GM12874 (cell line): ENCODE measurements around the gene NELL1.

Source experiments
- CTCF ChIP-seq: IDR thresholded peaks from 2 replicates; pipeline ENCODE4 v1.5.1; 2011; ENCODE audit warnings: low read depth, mild to moderate bottlenecking, control low read depth, low read length, moderate library complexity; ENCODE audit not compliant: insufficient read depth

Gene NELL1

DNA sequence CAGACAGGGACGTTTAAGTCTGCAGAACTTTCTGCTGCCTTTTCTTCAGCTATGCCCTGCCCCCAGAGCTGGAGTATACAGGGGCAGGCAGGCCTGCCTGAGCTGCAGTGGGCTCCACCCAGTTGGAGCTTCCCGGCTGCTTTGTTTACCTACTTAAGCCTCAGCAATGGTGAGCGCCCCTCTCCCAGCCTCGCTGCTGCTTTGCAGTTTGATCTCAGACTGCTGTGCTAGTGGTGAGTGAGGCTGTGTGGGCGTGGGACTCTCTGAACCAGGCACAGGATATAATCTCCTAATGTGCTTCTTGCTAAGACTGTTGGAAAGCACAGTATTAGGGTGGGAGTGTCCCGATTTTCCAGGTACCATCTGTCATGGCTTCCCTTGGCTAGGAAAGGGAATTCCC, 38.5 kb downstream of the NELL1 start:
- no peak for TF ChIP-seq CTCF

DNA sequence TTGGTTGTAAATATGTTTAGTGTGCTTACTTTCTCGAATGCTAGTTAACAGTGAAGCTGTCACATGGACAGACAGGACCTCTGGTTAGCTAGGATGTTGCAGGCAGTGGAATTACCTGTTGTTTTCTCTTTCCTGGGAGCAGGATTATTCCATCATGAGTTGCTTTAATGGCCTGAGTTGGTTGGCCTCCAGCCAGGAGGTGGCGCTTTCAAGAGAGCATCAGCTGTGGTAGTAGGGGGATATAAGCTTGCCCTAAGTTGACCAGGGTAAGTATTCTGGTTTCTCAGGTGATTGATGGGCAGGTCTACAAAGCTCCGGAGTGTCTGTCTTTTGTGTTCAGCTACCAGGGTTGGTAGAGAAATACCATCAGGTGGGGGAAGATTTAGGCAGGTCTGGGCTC, 43.5 kb downstream of the NELL1 start:
- TF ChIP-seq CTCF: no peak

DNA sequence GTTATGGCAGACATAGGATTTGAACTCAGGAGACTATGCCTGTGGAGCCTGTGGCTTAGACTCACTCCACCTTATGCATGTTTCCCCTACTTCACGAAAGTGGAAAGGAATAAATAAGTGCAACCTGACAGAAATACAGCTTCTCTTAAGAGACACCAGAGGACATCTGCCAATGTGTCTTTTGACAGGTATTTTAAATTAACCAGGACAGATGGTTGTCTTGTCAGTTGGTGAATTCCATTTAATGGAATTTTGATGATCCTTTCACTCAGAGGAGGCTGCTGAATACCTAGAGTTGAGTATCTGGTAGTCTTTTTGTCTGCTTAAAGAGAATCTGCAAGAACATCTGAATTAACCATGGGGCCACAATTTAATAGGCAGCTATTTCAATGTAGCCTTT, 46.1 kb downstream of the NELL1 start:
- no peak for TF ChIP-seq CTCF

DNA sequence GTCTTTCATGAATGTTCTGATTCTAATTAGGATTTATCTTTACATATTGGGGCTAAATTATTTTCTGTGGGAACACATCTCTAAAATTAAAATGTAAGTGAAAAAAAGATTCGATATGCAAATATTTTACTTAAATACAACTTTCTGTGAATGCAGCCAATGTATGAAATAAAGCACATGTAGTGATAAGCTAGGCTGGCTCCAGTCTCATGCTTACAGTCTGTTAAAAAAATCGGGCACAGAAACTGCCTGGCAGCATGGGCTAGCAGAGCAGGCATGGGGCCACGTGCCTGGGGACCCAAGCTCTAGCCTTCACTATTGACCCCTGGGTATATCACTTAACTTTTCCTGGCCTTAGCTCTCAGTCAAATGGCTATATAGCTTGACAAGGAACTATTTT, 46.5 kb downstream of the NELL1 start:
- TF ChIP-seq CTCF: no peak

GRCh38 chr11:20719821-20720220, 50.4 kb downstream of the NELL1 start:
- no peak for TF ChIP-seq CTCF

GRCh38 chr11:20723366-20723765, 54.0 kb downstream of the NELL1 start:
- no peak for TF ChIP-seq CTCF

- TF ChIP-seq CTCF: no peak
Measured at GRCh38 chr11:20729597-20730105, 60.3 kb downstream of the NELL1 start.
